Measurements from ENCODE around the gene STT3B. TPM values are rescaled to one million over a fixed set of nuclear protein-coding genes. Genes with fewer than 3 reads are reported as not detected.

Gene STT3B
- total RNA-seq, 2 donors from 2014 or later = 78.0 to 87.5 TPM

DNA sequence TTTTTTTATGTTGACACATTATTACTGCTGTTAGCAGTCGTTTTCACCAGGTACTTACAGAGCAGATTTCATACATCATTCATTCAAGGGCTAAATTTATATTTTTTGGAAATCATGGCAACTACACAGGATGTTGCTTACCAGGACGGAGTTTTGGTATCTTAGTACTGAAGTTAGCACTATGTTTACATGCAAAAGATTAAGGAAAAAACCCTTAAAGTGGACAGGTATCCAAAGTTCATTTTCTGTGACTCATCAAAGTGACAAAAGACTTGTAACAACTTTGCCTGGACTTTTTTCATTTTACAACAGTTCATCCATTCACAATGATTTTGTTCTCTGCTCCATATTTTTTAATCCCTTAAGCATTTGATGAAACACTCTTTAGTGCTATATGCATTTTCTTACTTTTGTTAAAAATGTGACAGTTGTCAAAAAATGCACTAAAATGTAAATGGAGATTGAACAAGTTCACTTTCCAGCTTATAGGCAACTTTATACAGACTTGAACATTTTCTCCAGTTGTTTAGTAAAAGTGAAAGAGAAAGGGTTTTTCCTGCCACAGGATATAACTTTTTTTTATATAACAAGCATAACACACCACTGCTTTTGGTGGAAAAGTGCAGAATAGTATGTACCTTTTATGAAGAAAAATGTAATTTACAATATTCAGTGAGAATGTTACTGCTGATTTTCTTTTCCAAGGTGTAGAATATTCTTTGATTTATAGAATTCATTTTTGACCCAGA is 104.1 kb downstream of the STT3B start:
- H3K9me3 ChIP-seq = no peaks in the 10 kb centered on the region
- no peaks in the 10 kb centered on the region for H3K4me1 ChIP-seq
- H3K27ac ChIP-seq = no peak overlapping the region
- TF ChIP-seq, protein P1, sequence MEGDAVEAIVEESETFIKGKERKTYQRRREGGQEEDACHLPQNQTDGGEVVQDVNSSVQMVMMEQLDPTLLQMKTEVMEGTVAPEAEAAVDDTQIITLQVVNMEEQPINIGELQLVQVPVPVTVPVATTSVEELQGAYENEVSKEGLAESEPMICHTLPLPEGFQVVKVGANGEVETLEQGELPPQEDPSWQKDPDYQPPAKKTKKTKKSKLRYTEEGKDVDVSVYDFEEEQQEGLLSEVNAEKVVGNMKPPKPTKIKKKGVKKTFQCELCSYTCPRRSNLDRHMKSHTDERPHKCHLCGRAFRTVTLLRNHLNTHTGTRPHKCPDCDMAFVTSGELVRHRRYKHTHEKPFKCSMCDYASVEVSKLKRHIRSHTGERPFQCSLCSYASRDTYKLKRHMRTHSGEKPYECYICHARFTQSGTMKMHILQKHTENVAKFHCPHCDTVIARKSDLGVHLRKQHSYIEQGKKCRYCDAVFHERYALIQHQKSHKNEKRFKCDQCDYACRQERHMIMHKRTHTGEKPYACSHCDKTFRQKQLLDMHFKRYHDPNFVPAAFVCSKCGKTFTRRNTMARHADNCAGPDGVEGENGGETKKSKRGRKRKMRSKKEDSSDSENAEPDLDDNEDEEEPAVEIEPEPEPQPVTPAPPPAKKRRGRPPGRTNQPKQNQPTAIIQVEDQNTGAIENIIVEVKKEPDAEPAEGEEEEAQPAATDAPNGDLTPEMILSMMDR (IDR thresholded peaks at IDR 0.05) = no peak
- peaks cover 32% of the 10 kb centered on the region for H3K36me3 ChIP-seq
- H3K4me3 ChIP-seq = no peak overlapping the region
- no peak for DNase-seq (ENCODE audit: low spot score)
- no peaks in the 10 kb centered on the region for H3K27me3 ChIP-seq

DNA sequence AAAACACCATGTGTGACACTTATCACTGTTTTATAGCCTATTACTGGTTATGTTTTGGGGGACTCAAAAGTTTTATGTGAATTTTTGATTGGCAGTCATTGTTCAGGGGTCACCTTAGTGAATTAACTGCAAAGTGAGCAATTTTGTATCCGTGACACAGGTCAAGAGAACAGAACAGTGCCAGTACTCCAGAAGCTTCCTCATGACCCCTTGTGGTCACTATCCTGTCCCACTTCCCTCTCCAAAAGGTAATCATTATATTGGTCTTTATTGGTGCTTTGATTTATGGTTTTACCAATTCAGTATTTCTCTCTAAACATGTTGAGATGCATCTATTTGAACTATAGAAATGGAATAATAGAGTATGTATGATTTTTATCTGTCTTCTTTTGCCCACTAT is 107.1 kb downstream of the STT3B start:
- Histone ChIP-seq H3K27ac (no peak overlapping the region), H3K9me3 (no peaks in the 10 kb centered on the region), H3K27me3 (no peaks in the 10 kb centered on the region), H3K4me1 (no peaks in the 10 kb centered on the region), H3K36me3 (peaks cover 9% of the 10 kb centered on the region), H3K4me3 (no peak overlapping the region)
- DNase-seq (ENCODE audit: low spot score) = no peak
- TF ChIP-seq, protein P1 (IDR thresholded peaks at IDR 0.05) = no peak

DNA sequence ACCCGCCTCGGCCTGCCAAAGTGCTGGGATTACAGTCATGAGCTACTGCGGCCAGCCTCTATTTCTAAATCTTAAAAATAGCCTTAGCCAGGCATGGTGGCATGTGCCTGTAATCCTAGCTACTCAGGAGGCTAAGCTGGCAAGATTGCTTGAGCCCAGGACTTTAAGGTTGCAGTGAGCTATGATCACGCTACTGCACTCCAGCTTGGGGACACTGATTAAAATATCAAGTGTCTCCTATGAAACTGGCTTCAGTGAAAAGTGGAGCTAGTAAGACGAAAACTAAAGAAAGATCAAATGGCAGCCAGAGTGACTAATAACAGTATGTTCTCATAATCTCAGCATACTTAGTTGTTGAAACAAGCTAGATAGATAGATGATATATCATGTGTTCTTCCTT is 112.5 kb downstream of the STT3B start:
- no peaks in the 10 kb centered on the region for H3K4me1 ChIP-seq
- H3K27me3 ChIP-seq = no peaks in the 10 kb centered on the region
- peaks cover 7% of the 10 kb centered on the region for H3K36me3 ChIP-seq
- H3K27ac ChIP-seq = no peak overlapping the region
- no peak overlapping the region for H3K4me3 ChIP-seq
- H3K9me3 ChIP-seq = peaks cover 0 to 14% of the 10 kb centered on the region in 2 donors
- no peak for DNase-seq (ENCODE audit: low spot score)
- TF ChIP-seq, protein P1 (IDR thresholded peaks at IDR 0.05) = no peak

DNA sequence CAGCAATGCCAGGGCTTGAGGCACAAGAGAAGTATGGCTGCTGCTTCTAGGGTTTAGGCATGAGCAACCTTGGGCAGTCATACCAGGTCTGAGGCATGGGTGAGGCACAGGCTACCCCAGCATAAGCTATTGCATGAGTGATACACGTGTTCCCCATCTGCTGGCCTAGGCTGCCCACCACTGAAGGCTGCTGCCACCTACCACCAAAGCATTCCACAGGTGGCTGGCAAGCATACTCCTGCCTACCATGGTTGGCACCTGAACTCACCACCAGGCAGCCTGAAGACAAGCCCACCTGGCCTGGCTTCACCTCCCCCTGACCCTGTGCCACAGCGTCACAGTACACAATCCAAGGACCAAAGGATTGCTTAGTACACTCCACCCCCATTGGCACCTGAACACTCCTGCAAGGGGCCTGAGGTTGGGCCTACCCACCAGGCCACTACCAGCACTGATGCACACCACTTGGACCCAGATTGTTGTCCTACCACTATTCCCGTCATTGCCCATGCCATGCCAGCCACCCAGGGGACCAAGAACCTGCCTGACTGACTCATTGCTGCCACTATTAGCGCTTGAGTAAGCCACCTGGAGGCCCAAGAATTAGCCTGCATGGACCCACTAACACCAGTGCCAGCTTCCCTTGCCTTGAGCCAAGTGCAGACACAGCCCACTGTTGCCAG is 115.7 kb downstream of the STT3B start:
- no peaks in the 10 kb centered on the region for H3K4me1 ChIP-seq
- peaks cover 0 to 34% of the 10 kb centered on the region in 2 donors for H3K9me3 ChIP-seq
- H3K36me3 ChIP-seq = peaks cover 7% of the 10 kb centered on the region
- no peak for DNase-seq (ENCODE audit: low spot score)
- no peak overlapping the region for H3K27ac ChIP-seq
- H3K4me3 ChIP-seq = no peak overlapping the region
- H3K27me3 ChIP-seq = no peaks in the 10 kb centered on the region
- TF ChIP-seq, protein P1 (IDR thresholded peaks at IDR 0.05) = no peak

DNA sequence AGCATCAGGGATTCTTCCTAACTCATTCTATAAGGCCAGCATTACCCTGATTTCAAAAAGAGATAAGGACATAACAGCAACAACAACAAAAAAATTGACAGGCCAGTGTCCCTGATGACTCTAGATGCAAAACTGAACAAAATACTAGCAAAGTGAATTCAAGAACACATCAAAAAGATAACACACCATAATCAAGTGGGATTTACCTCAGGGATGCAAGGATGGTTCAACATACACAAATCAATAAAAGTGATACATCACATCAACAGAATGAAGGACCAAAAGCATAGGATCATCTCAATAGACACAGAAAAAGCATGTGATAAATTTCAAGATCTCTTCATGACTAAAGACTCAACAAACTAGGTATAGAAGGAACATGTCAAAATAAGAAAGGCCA is 119.6 kb downstream of the STT3B start:
- Histone ChIP-seq H3K36me3 (peaks cover 2% of the 10 kb centered on the region), H3K9me3 (peaks cover 18 to 64% of the 10 kb centered on the region in 2 donors), H3K27ac (no peak overlapping the region), H3K4me3 (no peak overlapping the region), H3K27me3 (no peaks in the 10 kb centered on the region), H3K4me1 (no peaks in the 10 kb centered on the region)
- DNase-seq (ENCODE audit: low spot score) = no peak
- TF ChIP-seq, protein P1 (IDR thresholded peaks at IDR 0.05) = no peak

All from right atrium auricular region (tissue), 2 donors.